Activated CD4-positive, alpha-beta T cell treated with anti-CD3 and anti-CD28 coated beads for 48 hours (primary cell): ENCODE results near the gene NRG4.
"Not testable (repeated sequence)": the region's sequence is repeated elsewhere in the genome, so short reads cannot be mapped to it uniquely, and the experiment has no call there.

ENCODE experiments used
- DNase-seq: peaks from one replicate; pipeline ENCODE4 v3.0.0-alpha.2; 2020

NRG4 gene

GRCh38 chr15:75992897-75993296 is 19.3 kb downstream of the NRG4 start:
- no peak for DNase-seq

- DNase-seq: no peak
Observed at GRCh38 chr15:75989875-75990274, 22.3 kb downstream of the NRG4 start.

- no peak for DNase-seq
Observed at GRCh38 chr15:75989045-75989444, 23.2 kb downstream of the NRG4 start.

GRCh38 chr15:75985971-75986370 is 26.3 kb downstream of the NRG4 start:
- DNase-seq: no peak

GRCh38 chr15:75984706-75985105 is 27.5 kb downstream of the NRG4 start:
- not testable (repeated sequence) for DNase-seq

GRCh38 chr15:75982468-75982867 is 29.8 kb downstream of the NRG4 start:
- DNase-seq: no peak

- no peak for DNase-seq
Observed at GRCh38 chr15:75981149-75981815, 30.9 kb downstream of the NRG4 start.

GRCh38 chr15:75976766-75977165 is 35.5 kb downstream of the NRG4 start:
- not testable (repeated sequence) for DNase-seq

- no peak for DNase-seq
Observed at GRCh38 chr15:75966073-75966472, 46.2 kb downstream of the NRG4 start.

- no peak for DNase-seq
Observed at GRCh38 chr15:75961331-75961730, 50.9 kb downstream of the NRG4 start.

- DNase-seq: no peak
Observed at GRCh38 chr15:75955720-75956119, 56.5 kb downstream of the NRG4 start.

- no peak for DNase-seq
Observed at GRCh38 chr15:75952525-75952924, 59.7 kb downstream of the NRG4 start.

GRCh38 chr15:75948761-75949296 is 63.4 kb downstream of the NRG4 start:
- DNase-seq: no peak

- DNase-seq: no peak
Observed at GRCh38 chr15:75947092-75947491, 65.1 kb downstream of the NRG4 start.

- no peak for DNase-seq
Observed at GRCh38 chr15:75945953-75946352, 66.3 kb downstream of the NRG4 start.

GRCh38 chr15:75943713-75944215 is 68.5 kb downstream of the NRG4 start:
- DNase-seq: no peak

- no peak for DNase-seq
Observed at GRCh38 chr15:75943246-75943645, 69.0 kb downstream of the NRG4 start.

GRCh38 chr15:75942464-75942863 is 69.8 kb downstream of the NRG4 start:
- no peak for DNase-seq

GRCh38 chr15:75930866-75931265 is 81.4 kb downstream of the NRG4 start:
- DNase-seq: no peak

GRCh38 chr15:75929799-75930565 is 82.2 kb downstream of the NRG4 start:
- DNase-seq: no peak

GRCh38 chr15:75928680-75929608 is 83.3 kb downstream of the NRG4 start:
- DNase-seq: peak; percentile 8

- no peak for DNase-seq
Observed at GRCh38 chr15:75927601-75928000, 84.6 kb downstream of the NRG4 start.

- no peak for DNase-seq
Observed at GRCh38 chr15:75926931-75927330, 85.3 kb downstream of the NRG4 start.
